ENCODE data around the gene PCED1B. TPM values are rescaled to one million over a fixed set of nuclear protein-coding genes. Genes with fewer than 3 reads are reported as not detected.

PCED1B gene
- total RNA-seq, 1 experiment from 2014 or later, result 3.3 TPM

- no peak overlapping the region for H3K4me3 Mint-ChIP-seq
- no peaks in the 10 kb centered on the region for H4K20me1 ChIP-seq (ENCODE audit: control insufficient read depth, insufficient read depth, insufficient read length)
- H4K5ac ChIP-seq (ENCODE audit: insufficient read length, low read depth, low read length), result no peak overlapping the region
- H3K18ac ChIP-seq (ENCODE audit: insufficient read length, low read depth, low read length), result no peak overlapping the region
- H2BK5ac ChIP-seq (ENCODE audit: insufficient read length, low read length), result no peak overlapping the region
- H3K27ac ChIP-seq (ENCODE audit: insufficient read length, low read depth, low read length), result no peak overlapping the region
- H3K23ac ChIP-seq (ENCODE audit: insufficient read length, low read depth, low read length), result no peak overlapping the region
- H3K4ac ChIP-seq (ENCODE audit: low read depth, low read length), result no peak overlapping the region
- no peak for DNase-seq
- no peak overlapping the region for H3K4me2 ChIP-seq (ENCODE audit: insufficient read depth, insufficient read length, low read length)
- no peaks in the 10 kb centered on the region for H3K36me3 Mint-ChIP-seq (ENCODE audit: insufficient read depth in 1 of 3, low read depth in 3 of 3)
- no peak for TF ChIP-seq CTCF (conservative IDR thresholded peaks at IDR 0.05)
- no peak overlapping the region for H3K56ac ChIP-seq (ENCODE audit: insufficient read length, low read depth, low read length)
- H2BK15ac ChIP-seq (ENCODE audit: low read depth, low read length), result no peak overlapping the region
- no peaks in the 10 kb centered on the region for H3K27me3 ChIP-seq (ENCODE audit: insufficient read depth, low read length)
- no peak overlapping the region for H2BK20ac ChIP-seq (ENCODE audit: low read depth, low read length, poor library complexity, severe bottlenecking)
- no peak overlapping the region for H3K14ac ChIP-seq (ENCODE audit: insufficient read depth, low read length)
- H2BK120ac ChIP-seq (ENCODE audit: low read depth, low read length, poor library complexity, severe bottlenecking), result no peak overlapping the region
- no peak overlapping the region for H3K27ac Mint-ChIP-seq
- H3K4me1 Mint-ChIP-seq, result no peaks in the 10 kb centered on the region
- no peak overlapping the region for H4K91ac ChIP-seq (ENCODE audit: insufficient read length, low read depth, low read length)
- no peaks in the 10 kb centered on the region for H3K4me1 ChIP-seq (ENCODE audit: insufficient read depth, low read length)
- no peak overlapping the region for H3K9ac ChIP-seq (ENCODE audit: extremely low read depth, insufficient read length, low read length)
- no peaks in the 10 kb centered on the region for H3K9me3 ChIP-seq (ENCODE audit: control insufficient read depth, low read depth, low read length)
- H2AK5ac ChIP-seq (ENCODE audit: insufficient read length, low read length), result no peak overlapping the region
- no peaks in the 10 kb centered on the region for H3K23me2 ChIP-seq (ENCODE audit: insufficient read length, low read depth, low read length, poor library complexity, severe bottlenecking)
- H3K79me1 ChIP-seq (ENCODE audit: insufficient read depth, low read depth, low read length, poor library complexity, severe bottlenecking), result no peaks in the 10 kb centered on the region
- no peaks in the 10 kb centered on the region for H3K79me2 ChIP-seq (ENCODE audit: insufficient read depth, low read length)
- no peak overlapping the region for H3T11ph ChIP-seq (ENCODE audit: low read length)
- no peak overlapping the region for H2AFZ ChIP-seq (ENCODE audit: low read length)
- peaks cover 2% of the 10 kb centered on the region in 2 experiments; a peak in 2 of 5 replicates for H3K9me3 Mint-ChIP-seq
- no CpG with 5 or more reads among the region's 3 CpGs for WGBS (ENCODE audit: extremely low coverage, insufficient read length, low lambda C conversion rate)
- no peak overlapping the region for H4K8ac ChIP-seq (replicated peaks; ENCODE audit: insufficient read length, low read depth, low read length)
- no peaks in the 10 kb centered on the region for H3K27me3 Mint-ChIP-seq (ENCODE audit: low read depth)
- H2BK12ac ChIP-seq (ENCODE audit: insufficient read length, low read depth, low read length), result no peak overlapping the region
Observed at GRCh38 chr12:47120736-47121135, 41.3 kb downstream of the PCED1B start.
